HepG2 (cell line): Measurements from ENCODE around the gene ELAC1. TPM values are rescaled to one million over a fixed set of nuclear protein-coding genes. Genes with fewer than 3 reads are reported as not detected.
A peak's percentile ranks its signal among the peaks of the same experiment; 100 is the strongest.

Source experiments
- AKAP8 ChIP-seq: sonication (generic); formaldehyde crosslinking; IDR thresholded peaks from 2 replicates; pipeline ENCODE4 v1.5.1; 2020; ENCODE audit warnings: mild to moderate bottlenecking, missing genetic modification reagents
- GTF2F1 ChIP-seq: fragments of 150-350 bp; IDR thresholded peaks from 2 replicates; pipeline ENCODE4 v1.6.1; 2014; ENCODE audit warnings: low read length
- HDAC1 ChIP-seq: sonication (generic); formaldehyde crosslinking; IDR thresholded peaks from 2 replicates; pipeline ENCODE4 v1.5.1; 2020; ENCODE audit warnings: mild to moderate bottlenecking, missing genetic modification reagents
- HHEX ChIP-seq: IDR thresholded peaks from 2 replicates; pipeline ENCODE4 v1.6.1; 2016; ENCODE audit warnings: control low read depth
- MXD4 ChIP-seq: IDR thresholded peaks from 2 replicates; pipeline ENCODE4 v1.6.1; 2016; ENCODE audit warnings: mild to moderate bottlenecking, missing biosample characterization, missing genetic modification reagents
- NRL ChIP-seq: sonication (generic); formaldehyde crosslinking; IDR thresholded peaks from 2 replicates; pipeline ENCODE4 v1.5.0; 2020; ENCODE audit warnings: missing genetic modification reagents, mild to moderate bottlenecking, moderate library complexity, borderline replicate concordance
- PAX8 ChIP-seq: sonication (generic); formaldehyde crosslinking; IDR thresholded peaks from 2 replicates; pipeline ENCODE4 v1.8.0; 2022; ENCODE audit warnings: mild to moderate bottlenecking, missing genetic modification reagents, borderline replicate concordance
- RBM22 ChIP-seq: fragments of 200-400 bp; formaldehyde crosslinking; optimal IDR thresholded peaks from 2 replicates; pipeline ENCODE3; 2017; ENCODE audit warnings: mild to moderate bottlenecking, low read length, moderate library complexity
- SP5 ChIP-seq: IDR thresholded peaks from 2 replicates; pipeline ENCODE4 v1.6.1; 2016; ENCODE audit warnings: low read depth, borderline replicate concordance
- TGIF2 ChIP-seq: IDR thresholded peaks from 2 replicates; pipeline ENCODE4 v1.6.1; 2016; ENCODE audit warnings: control low read depth, missing compliant biosample characterization
- ZEB1 ChIP-seq: IDR thresholded peaks from 2 replicates; pipeline ENCODE4 v1.6.1; 2012; ENCODE audit warnings: mild to moderate bottlenecking, low read depth, inconsistent platforms; ENCODE audit not compliant: insufficient replicate concordance
- ZKSCAN1 ChIP-seq: fragments of 150-350 bp; IDR thresholded peaks from 2 replicates; pipeline ENCODE4 v1.6.1; 2014; ENCODE audit warnings: low read length
- ZMYM2 ChIP-seq: sonication (generic); formaldehyde crosslinking; IDR thresholded peaks from 2 replicates; pipeline ENCODE4 v1.8.0; 2022; ENCODE audit warnings: mild to moderate bottlenecking, missing genetic modification reagents
- ZNF234 ChIP-seq: sonication (generic); formaldehyde crosslinking; conservative IDR thresholded peaks from 2 replicates; pipeline ENCODE4 v1.5.1; 2020; ENCODE audit warnings: mild to moderate bottlenecking, missing genetic modification reagents
- ZNF30 ChIP-seq: sonication (generic); formaldehyde crosslinking; IDR thresholded peaks from 2 replicates; pipeline ENCODE4 v1.5.0; 2020; ENCODE audit warnings: mild to moderate bottlenecking, missing genetic modification reagents
- ZNF766 ChIP-seq: sonication (generic); formaldehyde crosslinking; IDR thresholded peaks from 2 replicates; pipeline ENCODE4 v1.5.0; 2020; ENCODE audit warnings: missing genetic modification reagents, borderline replicate concordance
- polyA plus RNA-seq, 8 experiments: library from polyadenylated mRNA; depleted of rRNA in 3 of 8; stranded (reverse) in 7 of 8; unstranded in 1 of 8; fragments of >200 nt; fragmentation: Illumina TruSeq in 4 of 8; extraction: Trizol in 4 of 8; gene quantifications; 2 replicates each; pipeline versions ENCODE4 v1.2.1 to v1.2.3, GENCODE V29; 2011 to 2016; ENCODE audit warnings: low read depth in 4 of 8, missing spikeins in 1 of 8, mixed read lengths in 1 of 8; ENCODE audit not compliant: insufficient read depth in 1 of 8
- total RNA-seq, 5 experiments: library from RNA; depleted of rRNA; stranded (reverse); fragments of >200 nt; fragmentation: Illumina TruSeq; extraction: Trizol; gene quantifications; 2 replicates each; pipeline ENCODE4 v1.2.3, GENCODE V29; 2016; ENCODE audit warnings: low read depth in 1 of 5
- TF ChIP-seq, protein P1 (sequence below): sonication (generic); formaldehyde crosslinking; IDR thresholded peaks from 2 replicates; pipeline ENCODE4 v1.4.0; 2020; ENCODE audit warnings: missing genetic modification reagents
- TF ChIP-seq, protein P2 (sequence below): sonication (generic); formaldehyde crosslinking; IDR thresholded peaks from 2 replicates; pipeline ENCODE4 v1.4.0; 2020; ENCODE audit warnings: missing genetic modification reagents
- TF ChIP-seq, protein P3 (sequence below): sonication (generic); formaldehyde crosslinking; IDR thresholded peaks from 2 replicates; pipeline ENCODE4 v1.5.0; 2020; ENCODE audit warnings: mild to moderate bottlenecking, missing genetic modification reagents

ELAC1 gene
- total and polyA plus RNA-seq, 2 of the 13 experiments (the other 11 are each of a cell fraction or from before 2014, with no cell fraction given) = 1.9 to 3.6 TPM

DNA sequence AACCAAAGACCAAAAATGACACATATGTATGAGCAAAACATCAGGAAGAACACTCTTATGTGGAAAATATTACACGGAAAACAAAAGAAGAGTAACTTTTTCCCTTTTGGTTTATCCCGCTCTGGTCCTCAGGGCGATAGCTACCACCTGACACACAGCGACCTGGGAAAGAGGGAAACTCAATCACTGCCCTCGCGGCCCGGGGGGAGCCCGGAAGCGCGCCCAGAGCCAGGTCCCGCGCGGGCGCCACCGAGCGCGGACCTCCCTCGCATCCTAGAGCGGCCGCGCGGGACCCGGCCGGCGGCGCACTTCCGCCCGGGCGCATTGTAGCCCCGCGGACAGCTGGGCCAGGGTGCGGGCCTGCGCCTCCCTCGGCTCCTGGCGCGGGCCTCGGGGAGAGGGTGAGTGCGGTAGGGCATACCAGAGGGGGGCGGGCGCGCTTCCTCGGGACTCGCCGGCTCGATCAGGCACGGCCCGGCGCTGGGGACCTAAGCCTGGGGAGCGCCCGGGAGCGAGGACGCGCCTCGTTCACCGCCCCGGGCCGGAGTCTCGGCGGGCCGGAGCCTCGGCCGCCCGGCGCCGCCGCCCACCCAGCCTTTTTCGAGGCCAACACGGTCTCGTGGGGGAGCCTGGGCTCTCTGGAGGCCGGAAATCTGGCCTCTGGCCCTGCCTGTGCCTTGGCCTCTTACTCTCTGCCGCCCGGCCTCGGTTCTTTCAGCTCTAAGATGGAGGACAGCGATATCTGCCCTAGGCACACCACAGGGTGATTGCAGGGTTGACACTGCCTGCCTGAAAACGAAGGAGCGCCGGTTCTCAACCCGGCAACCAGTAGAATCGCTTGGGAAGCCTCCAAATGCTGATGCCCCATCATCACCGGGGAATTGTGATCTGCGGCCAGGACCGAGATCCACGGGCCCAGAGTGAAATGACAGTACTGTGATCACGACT lies at the start of gene ELAC1 (continued):
- TF ChIP-seq ZEB1 (no peak), TGIF2 (CRISPR knock-in tag) (no peak), PAX8 (no peak; the same call in 1 of the 2 replicates), HHEX (CRISPR knock-in tag) (no peak), SP5 (no peak), HDAC1 (CRISPR knock-in tag) (peak; percentile 78), AKAP8 (CRISPR knock-in tag) (0 out of 2 replicates have a peak, but pooled peaks have one; percentile 39), RBM22 (no peak), ZNF766 (CRISPR knock-in tag) (no peak; the same call in 1 of the 2 replicates), MXD4 (0 out of 2 replicates have a peak, but pooled peaks have one; percentile 18), ZNF30 (no peak), ZKSCAN1 (no peak), GTF2F1 (no peak), ZNF234 (no peak; the same call in 1 of the 2 replicates), ZMYM2 (CRISPR knock-in tag) (no peak), NRL (CRISPR knock-in tag) (0 out of 2 replicates have a peak, but pooled peaks have one; percentile 10)
- TF ChIP-seq, protein P1, sequence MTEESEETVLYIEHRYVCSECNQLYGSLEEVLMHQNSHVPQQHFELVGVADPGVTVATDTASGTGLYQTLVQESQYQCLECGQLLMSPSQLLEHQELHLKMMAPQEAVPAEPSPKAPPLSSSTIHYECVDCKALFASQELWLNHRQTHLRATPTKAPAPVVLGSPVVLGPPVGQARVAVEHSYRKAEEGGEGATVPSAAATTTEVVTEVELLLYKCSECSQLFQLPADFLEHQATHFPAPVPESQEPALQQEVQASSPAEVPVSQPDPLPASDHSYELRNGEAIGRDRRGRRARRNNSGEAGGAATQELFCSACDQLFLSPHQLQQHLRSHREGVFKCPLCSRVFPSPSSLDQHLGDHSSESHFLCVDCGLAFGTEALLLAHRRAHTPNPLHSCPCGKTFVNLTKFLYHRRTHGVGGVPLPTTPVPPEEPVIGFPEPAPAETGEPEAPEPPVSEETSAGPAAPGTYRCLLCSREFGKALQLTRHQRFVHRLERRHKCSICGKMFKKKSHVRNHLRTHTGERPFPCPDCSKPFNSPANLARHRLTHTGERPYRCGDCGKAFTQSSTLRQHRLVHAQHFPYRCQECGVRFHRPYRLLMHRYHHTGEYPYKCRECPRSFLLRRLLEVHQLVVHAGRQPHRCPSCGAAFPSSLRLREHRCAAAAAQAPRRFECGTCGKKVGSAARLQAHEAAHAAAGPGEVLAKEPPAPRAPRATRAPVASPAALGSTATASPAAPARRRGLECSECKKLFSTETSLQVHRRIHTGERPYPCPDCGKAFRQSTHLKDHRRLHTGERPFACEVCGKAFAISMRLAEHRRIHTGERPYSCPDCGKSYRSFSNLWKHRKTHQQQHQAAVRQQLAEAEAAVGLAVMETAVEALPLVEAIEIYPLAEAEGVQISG (CRISPR knock-in tag) = peak; percentile 100
- TF ChIP-seq, protein P2, sequence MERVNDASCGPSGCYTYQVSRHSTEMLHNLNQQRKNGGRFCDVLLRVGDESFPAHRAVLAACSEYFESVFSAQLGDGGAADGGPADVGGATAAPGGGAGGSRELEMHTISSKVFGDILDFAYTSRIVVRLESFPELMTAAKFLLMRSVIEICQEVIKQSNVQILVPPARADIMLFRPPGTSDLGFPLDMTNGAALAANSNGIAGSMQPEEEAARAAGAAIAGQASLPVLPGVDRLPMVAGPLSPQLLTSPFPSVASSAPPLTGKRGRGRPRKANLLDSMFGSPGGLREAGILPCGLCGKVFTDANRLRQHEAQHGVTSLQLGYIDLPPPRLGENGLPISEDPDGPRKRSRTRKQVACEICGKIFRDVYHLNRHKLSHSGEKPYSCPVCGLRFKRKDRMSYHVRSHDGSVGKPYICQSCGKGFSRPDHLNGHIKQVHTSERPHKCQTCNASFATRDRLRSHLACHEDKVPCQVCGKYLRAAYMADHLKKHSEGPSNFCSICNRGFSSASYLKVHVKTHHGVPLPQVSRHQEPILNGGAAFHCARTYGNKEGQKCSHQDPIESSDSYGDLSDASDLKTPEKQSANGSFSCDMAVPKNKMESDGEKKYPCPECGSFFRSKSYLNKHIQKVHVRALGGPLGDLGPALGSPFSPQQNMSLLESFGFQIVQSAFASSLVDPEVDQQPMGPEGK (CRISPR knock-in tag) = peak; percentile 95
- TF ChIP-seq, protein P3, sequence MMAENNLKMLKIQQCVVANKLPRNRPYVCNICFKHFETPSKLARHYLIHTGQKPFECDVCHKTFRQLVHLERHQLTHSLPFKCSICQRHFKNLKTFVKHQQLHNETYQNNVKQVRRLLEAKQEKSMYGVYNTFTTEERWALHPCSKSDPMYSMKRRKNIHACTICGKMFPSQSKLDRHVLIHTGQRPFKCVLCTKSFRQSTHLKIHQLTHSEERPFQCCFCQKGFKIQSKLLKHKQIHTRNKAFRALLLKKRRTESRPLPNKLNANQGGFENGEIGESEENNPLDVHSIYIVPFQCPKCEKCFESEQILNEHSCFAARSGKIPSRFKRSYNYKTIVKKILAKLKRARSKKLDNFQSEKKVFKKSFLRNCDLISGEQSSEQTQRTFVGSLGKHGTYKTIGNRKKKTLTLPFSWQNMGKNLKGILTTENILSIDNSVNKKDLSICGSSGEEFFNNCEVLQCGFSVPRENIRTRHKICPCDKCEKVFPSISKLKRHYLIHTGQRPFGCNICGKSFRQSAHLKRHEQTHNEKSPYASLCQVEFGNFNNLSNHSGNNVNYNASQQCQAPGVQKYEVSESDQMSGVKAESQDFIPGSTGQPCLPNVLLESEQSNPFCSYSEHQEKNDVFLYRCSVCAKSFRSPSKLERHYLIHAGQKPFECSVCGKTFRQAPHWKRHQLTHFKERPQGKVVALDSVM (CRISPR knock-in tag) = peak; percentile 93
